Urinary bladder (tissue), 4 donors: ENCODE data around the gene ZKSCAN7. TPM values are rescaled to one million over a fixed set of nuclear protein-coding genes. Genes with fewer than 3 reads are reported as not detected.

Experiments used
- DNase-seq: peaks from one replicate; pipeline ENCODE4 v3.0.0-alpha.2; 2015; ENCODE audit errors: extremely low spot score
- H3K27ac ChIP-seq: one replicate; pipeline ENCODE4 v1.5.1; 2013; ENCODE audit warnings: low read depth, mild to moderate bottlenecking, moderate library complexity
- H3K36me3 ChIP-seq: one replicate; pipeline ENCODE4 v1.6.1; 2013; ENCODE audit warnings: mild to moderate bottlenecking, moderate library complexity; ENCODE audit not compliant: insufficient read depth
- H3K4me1 ChIP-seq: one replicate; pipeline ENCODE4 v1.6.1; 2013; ENCODE audit warnings: mild to moderate bottlenecking, moderate library complexity; ENCODE audit not compliant: insufficient read depth
- H3K4me3 ChIP-seq: one replicate; pipeline ENCODE4 v1.5.1; 2013; ENCODE audit warnings: low read depth, low read length
- WGBS: extraction: QIAGEN DNeasy Blood & Tissue Kit; methylation state at CpG from one replicate; pipeline ENCODE4 v1.1.7; 2013; 5-methylcytosine and 5-hydroxymethylcytosine counted together
- polyA plus RNA-seq: library from polyadenylated mRNA; stranded (reverse); fragments of 200-250 nt; gene quantifications from one replicate; pipeline ENCODE4 v1.2.3, GENCODE V29; 2013
- total RNA-seq: library from RNA; depleted of rRNA; stranded (reverse); fragments of >200 nt; gene quantifications from one replicate; pipeline ENCODE4 v1.2.3, GENCODE V29; 2014
- donor health status: healthy with polysubstance abuse.
- donor health status: healthy.

Gene ZKSCAN7
- 19.5 TPM for total RNA-seq
- polyA plus RNA-seq, result 3.7 TPM

DNA sequence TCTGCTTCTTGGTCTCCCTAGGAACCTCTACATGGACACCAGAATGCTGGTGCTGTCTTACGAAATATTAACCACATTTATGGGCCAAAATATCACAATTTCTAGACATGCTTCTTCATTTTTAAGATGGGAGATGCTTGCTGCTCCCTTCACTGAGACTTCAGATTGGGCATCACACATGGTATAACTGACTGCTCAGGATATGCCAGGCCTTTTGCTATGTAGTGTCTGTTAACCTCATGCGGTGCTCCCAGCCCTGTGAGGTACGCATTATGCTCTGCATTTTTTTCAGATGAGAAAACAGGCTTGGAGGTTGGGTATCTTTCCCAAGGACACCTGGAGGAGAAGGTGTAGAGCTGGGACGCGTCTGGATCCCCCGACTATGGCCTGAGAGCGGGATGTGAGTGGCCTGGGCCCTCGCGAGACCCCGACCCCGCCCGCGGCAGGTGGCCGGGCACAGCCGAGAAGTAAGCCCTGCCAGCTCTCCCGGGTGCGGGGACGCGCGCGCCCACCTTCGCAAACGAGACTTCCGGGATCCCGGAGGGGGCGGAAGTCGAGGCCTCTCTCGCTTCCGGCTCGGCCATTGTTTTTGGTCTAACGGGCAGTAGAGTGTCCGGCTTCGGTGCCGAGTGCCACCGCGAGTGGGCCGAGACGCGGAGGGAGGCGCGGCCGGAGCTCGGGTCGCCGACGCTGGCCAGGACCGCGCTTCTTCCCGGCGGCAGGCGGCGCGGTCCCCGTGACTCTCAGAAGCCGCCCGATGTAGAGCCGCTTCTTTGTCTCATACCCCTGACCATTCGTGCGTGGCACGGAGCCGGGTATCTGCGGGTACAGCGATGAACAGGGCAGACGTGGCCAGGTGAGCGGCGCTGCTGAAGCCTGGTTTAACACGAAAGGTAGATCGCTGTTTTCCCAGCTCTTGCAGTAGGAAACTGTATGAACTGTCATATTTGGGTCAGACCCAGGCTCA, at the start of gene ZKSCAN7:
ZKSCAN7 (plus strand) TSS at position 568 of the 967 bp plus-strand sequence. CDS start 1,855 bp downstream, outside the sequence.
- H3K27ac ChIP-seq, result no peak within 1 kb of the TSS
- no peak for DNase-seq
- H3K36me3 ChIP-seq, result peaks cover 2% of the 10 kb centered on the region
- peak within 1 kb of the TSS; percentile 55 for H3K4me3 ChIP-seq
- H3K4me1 ChIP-seq, result no peaks in the 10 kb centered on the region
- WGBS, result 3% methylated on average over 68 of the region's 68 CpGs

DNA sequence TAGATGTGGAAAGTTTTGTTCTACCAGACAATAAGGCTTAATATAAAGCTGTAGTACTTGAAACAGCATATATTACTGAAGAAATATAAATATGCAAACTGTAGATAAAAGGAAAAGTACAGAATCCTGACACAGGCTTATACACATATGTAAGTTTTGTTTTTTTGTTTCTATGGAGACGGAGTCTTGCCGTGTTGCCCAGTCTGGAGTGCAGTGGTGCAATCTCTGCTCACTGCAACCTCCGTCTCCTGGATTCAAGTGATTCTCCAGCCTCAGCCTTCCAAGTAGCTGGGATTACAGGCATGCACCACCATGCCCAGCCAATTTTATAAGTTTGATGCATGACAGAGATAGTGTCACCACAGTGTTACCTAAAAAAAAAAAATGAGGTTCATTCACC, 48.4 kb upstream of the ZKSCAN7 start:
- no peaks in the 10 kb centered on the region for H3K36me3 ChIP-seq
- no peak overlapping the region for H3K4me3 ChIP-seq
- H3K4me1 ChIP-seq, result no peaks in the 10 kb centered on the region
- DNase-seq, result no peak
- 80% methylated on average over 3 of the region's 3 CpGs for WGBS
- no peak overlapping the region for H3K27ac ChIP-seq

DNA sequence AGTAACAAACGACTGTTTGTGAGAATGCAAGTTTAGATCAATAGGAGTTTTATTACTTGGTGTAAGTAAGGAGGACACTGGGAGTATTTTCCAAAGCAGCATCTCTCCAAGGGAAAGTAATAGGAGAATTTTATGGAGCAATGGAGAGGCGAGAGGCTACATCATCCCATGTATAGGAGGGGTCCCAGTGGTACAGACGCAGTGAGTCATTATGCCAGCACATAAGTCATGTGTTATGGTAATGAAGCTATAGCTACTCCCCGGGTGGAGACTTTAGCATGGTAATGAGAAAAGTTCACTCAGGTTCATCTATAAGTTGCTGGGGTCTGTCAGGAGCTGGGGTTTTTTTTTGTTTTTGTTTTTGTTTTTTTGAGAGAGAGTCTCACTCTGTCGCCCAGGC, 48.0 kb upstream of the ZKSCAN7 start:
- no peaks in the 10 kb centered on the region for H3K36me3 ChIP-seq
- no peaks in the 10 kb centered on the region for H3K4me1 ChIP-seq
- DNase-seq, result no peak
- H3K4me3 ChIP-seq, result no peak overlapping the region
- 83% methylated on average over 5 of the region's 5 CpGs for WGBS
- H3K27ac ChIP-seq, result no peak overlapping the region

DNA sequence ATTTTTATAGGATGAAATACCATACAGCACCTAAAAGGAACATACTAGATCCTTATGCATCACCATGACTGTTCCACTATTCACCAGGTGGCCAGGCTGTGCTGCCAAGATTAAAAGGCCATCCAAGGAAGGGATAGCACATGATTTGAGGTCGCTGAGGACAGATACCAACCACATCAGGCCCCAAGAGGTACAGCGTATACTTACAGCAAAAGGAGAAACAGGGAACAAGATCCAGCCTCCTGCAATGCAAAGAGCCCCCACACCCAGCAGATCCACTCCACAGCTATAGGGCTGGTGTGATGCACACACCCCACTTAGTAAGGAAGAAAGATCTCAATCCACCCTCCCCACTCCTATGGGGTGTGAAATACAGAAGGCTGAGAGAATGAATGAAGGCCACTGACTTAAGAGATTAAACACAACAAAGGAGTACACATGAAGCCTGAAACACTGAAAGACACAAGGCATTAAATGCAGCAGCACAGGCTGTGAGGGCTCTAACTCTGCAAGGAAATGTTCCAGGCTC, 45.5 kb upstream of the ZKSCAN7 start:
- H3K36me3 ChIP-seq, result no peaks in the 10 kb centered on the region
- no peak overlapping the region for H3K27ac ChIP-seq
- H3K4me3 ChIP-seq, result peak overlapping the region; percentile 99
- no peaks in the 10 kb centered on the region for H3K4me1 ChIP-seq
- 62% methylated on average over 2 of the region's 2 CpGs for WGBS
- DNase-seq, result no peak

DNA sequence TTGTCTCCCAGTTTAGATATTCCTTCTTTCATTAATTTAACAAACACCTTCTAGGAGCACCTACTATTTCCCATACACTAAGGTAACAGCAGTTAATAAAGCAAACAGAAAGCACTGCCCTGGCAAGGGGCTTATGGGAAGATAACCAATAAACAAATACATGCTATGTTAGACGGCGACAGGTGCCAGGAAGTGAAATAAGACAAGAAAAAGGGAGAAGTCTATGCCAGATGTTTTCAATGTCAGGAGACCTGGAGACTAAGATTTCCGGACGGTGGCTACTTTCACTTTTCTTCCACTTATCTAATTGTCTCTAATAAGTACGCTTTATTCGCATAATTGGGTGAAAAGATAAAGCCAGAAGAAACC, 45.0 kb upstream of the ZKSCAN7 start:
- H3K27ac ChIP-seq, result peak overlapping the region; percentile 84
- no peaks in the 10 kb centered on the region for H3K36me3 ChIP-seq
- peak overlapping the region; percentile 99 for H3K4me3 ChIP-seq
- no peaks in the 10 kb centered on the region for H3K4me1 ChIP-seq
- DNase-seq, result no peak
- WGBS, result 0% methylated on average over 6 of the region's 6 CpGs

DNA sequence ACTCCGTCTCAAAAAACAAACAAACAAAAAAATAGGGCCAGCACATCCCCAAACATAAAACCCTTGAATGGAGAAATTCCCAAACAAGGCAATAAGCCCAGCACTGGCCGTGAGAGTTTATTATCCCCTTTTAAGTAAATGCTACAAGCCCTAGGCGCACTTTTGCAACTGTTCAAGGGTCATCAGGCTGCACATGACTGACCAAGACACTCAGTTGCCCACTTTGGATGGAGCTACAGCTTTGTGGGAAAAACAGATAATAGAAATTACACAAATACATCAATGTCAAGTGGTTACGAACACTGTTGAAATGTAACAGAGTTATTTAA, 43.8 kb upstream of the ZKSCAN7 start:
- H3K27ac ChIP-seq, result no peak overlapping the region
- H3K4me1 ChIP-seq, result no peaks in the 10 kb centered on the region
- no peak for DNase-seq
- peak overlapping the region; percentile 99 for H3K4me3 ChIP-seq
- no peaks in the 10 kb centered on the region for H3K36me3 ChIP-seq
- 25% methylated on average over 4 of the region's 4 CpGs for WGBS

DNA sequence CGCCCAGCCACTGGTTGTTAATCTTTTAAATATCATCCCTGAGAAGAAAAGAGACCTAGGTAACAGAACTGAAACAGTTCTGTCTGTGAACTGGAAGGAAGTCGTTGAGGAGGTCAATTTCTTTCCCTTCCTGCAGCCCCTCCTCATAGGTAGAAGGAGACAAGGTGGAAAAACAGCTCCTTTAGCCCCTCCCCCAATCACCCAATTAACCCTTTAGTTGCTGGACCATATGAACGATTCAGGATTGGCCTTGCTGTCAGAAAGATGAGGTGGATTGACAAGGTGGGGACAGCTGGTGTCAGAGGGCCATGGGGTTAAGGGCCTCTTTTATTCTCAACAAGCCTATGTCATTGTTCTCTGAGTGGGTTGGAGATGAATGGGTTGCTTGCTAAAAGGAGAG, 41.5 kb upstream of the ZKSCAN7 start:
- Histone ChIP-seq H3K27ac (no peak overlapping the region), H3K36me3 (no peaks in the 10 kb centered on the region), H3K4me3 (no peak overlapping the region), H3K4me1 (no peaks in the 10 kb centered on the region)
- DNase-seq, result no peak
- WGBS, result 36% methylated on average over 3 of the region's 3 CpGs

DNA sequence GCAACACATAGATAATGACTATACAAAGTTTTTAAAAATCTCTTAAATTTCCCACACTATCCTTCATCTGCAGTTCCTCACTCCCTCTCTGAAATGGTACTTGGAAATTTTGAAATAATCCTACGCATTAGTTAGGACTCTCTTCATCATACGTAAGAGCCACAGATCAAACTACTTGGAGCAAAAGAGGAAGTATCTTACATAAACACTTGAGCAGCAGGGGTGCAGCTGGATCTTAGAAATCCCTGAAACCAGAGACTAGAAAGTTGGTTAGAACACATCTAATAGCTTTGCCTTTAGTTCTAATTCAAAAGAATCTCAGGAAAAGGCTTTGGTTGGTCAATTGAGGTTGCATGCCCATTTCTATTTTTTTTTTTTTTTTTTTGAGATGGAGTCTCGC, 38.8 kb upstream of the ZKSCAN7 start:
- Histone ChIP-seq H3K4me1 (no peaks in the 10 kb centered on the region), H3K4me3 (no peak overlapping the region), H3K36me3 (no peaks in the 10 kb centered on the region), H3K27ac (no peak overlapping the region)
- WGBS, result 66% methylated on average over 3 of the region's 3 CpGs
- no peak for DNase-seq

DNA sequence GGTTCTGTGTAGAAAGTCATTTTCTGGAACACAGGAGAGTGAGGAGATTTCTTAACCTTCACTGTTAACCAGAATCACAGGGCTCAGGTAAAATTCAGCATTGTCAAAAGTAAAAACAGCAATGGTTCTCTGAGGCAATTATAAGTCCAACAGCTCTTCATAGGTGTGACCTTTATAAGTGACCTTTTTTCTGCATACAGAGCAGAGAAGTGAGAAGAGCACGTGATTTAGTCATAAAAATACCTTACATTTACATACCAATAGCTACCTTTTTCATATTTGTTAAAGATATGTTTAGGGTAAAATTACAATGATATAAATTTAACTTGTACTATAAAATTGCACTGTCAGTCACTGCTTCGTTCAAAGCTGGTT, 36.2 kb upstream of the ZKSCAN7 start:
- DNase-seq, result no peak
- WGBS, result 49% methylated on average over 2 of the region's 2 CpGs
- no peak overlapping the region for H3K27ac ChIP-seq
- no peaks in the 10 kb centered on the region for H3K4me1 ChIP-seq
- H3K36me3 ChIP-seq, result no peaks in the 10 kb centered on the region
- H3K4me3 ChIP-seq, result no peak overlapping the region

DNA sequence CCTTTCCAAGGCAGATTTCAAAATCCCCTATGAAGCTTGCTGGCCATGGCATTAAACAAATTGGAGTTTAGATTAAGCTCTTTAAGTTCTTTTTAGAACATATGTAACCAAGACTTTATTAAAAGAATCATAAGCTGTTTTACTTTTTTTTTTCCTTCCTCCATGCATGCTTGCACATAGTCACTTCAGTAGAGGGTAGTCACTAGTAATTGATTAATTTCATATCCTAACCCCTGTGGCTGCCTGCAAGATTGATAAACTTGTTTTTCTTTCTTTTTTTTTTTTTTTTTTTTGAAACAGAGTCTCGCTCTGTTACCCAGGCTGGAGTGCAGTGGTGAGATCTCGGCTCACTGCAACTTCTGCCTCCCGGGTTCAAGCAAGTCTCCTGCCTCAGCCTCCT, 33.3 kb upstream of the ZKSCAN7 start:
- Histone ChIP-seq H3K27ac (no peak overlapping the region), H3K36me3 (no peaks in the 10 kb centered on the region), H3K4me3 (no peak overlapping the region), H3K4me1 (no peaks in the 10 kb centered on the region)
- DNase-seq, result no peak
- 88% methylated on average over 3 of the region's 3 CpGs for WGBS

DNA sequence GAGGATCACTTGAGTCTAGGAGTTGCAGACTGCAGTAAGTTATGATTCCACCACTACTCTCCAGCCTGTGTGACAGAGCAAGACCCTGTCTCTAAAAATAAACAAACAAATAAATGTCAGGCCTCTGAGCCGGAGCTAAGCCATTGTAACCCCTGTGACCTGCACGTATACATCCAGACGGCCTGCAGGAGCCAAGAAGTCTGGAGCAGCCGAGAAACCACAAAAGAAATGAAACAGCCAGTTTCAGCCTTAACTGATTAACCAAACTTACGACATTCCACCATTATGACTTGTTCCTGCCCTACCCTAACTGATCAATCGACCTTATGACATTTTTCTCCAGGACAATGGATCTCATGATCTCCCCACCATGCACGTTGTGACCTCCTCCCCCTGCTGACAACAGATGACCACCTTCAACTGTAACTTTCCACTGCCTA, 32.5 kb upstream of the ZKSCAN7 start:
- Histone ChIP-seq H3K36me3 (no peaks in the 10 kb centered on the region), H3K27ac (no peak overlapping the region), H3K4me3 (no peak overlapping the region), H3K4me1 (no peaks in the 10 kb centered on the region)
- DNase-seq, result no peak
- 22% methylated on average over 7 of the region's 7 CpGs for WGBS

DNA sequence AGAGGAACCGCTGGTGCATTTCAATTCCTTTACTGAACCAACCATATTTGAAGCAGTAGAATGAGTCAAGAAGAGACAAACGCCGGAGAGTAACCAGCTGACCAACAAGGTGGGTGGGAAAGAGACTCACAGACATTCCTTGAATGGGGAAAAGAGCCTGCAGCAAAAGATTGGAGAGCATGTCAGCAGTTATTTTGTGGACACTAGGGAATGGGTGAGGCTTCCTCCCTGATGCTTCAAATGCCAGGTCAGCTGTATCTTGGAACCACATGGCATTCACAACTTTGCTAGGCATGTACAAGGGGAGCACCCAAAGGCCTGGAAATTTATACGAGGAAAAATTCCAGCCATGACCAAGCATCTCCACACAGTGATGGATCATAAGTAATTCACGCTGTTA, 29.9 kb upstream of the ZKSCAN7 start:
- no peak overlapping the region for H3K4me3 ChIP-seq
- WGBS, result 84% methylated on average over 5 of the region's 5 CpGs
- no peaks in the 10 kb centered on the region for H3K4me1 ChIP-seq
- DNase-seq, result no peak
- H3K27ac ChIP-seq, result no peak overlapping the region
- H3K36me3 ChIP-seq, result no peaks in the 10 kb centered on the region

DNA sequence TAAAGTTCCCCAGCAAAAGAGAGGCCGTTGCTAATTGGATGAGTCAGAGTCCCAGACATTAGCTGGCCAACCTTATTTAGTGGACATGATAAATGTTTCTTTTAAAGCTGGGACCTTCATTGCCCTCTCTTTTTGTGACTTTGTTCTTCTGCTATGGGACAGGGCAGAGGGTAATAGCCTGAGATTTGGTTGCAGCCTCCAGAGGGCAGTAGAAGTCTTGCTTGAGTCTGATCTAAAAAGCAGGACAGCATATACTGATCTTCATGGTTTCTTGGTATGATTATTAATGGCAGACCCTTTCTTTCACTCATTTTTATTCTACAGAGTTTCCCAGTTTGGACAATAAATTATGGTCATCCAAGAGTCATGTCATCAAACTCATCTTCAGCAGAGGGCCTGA, 25.1 kb upstream of the ZKSCAN7 start:
- H3K27ac ChIP-seq, result no peak overlapping the region
- no peak overlapping the region for H3K4me3 ChIP-seq
- no peaks in the 10 kb centered on the region for H3K36me3 ChIP-seq
- DNase-seq, result no peak
- WGBS, result 50% methylated on average over 1 of the region's 1 CpG
- no peaks in the 10 kb centered on the region for H3K4me1 ChIP-seq

DNA sequence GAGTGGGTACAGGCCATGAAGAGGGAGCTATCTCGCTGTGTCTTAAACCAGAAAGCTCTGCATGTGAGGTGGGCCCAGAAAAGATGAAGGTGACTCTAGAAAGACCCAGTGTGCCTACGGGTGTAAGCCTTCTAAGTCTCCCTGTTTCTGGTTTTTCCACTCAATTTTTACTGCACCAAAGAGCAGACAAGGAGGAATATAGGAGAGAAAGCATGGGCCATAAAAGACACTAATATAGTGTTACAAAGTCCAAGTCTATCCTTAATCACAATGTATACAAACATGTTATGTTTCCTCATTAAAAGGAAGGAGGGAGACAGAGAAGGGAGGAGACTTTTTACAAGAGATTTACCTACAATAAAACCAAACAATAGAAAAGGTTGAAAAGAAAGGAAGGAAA, 24.1 kb upstream of the ZKSCAN7 start:
- no peaks in the 10 kb centered on the region for H3K36me3 ChIP-seq
- no peak overlapping the region for H3K4me3 ChIP-seq
- H3K27ac ChIP-seq, result no peak overlapping the region
- DNase-seq, result no peak
- H3K4me1 ChIP-seq, result no peaks in the 10 kb centered on the region
- 52% methylated on average over 2 of the region's 2 CpGs for WGBS
